IPS-NIHi11 (cell line): ENCODE measurements around the gene TNFRSF14.
"Not testable (repeated sequence)": the region's sequence is repeated elsewhere in the genome, so short reads cannot be mapped to it uniquely, and the experiment has no call there.

Experiments used
- DNase-seq: peaks from one replicate; pipeline ENCODE4 v3.0.0; 2012; ENCODE audit warnings: mixed read lengths, low spot score

Gene TNFRSF14

DNA sequence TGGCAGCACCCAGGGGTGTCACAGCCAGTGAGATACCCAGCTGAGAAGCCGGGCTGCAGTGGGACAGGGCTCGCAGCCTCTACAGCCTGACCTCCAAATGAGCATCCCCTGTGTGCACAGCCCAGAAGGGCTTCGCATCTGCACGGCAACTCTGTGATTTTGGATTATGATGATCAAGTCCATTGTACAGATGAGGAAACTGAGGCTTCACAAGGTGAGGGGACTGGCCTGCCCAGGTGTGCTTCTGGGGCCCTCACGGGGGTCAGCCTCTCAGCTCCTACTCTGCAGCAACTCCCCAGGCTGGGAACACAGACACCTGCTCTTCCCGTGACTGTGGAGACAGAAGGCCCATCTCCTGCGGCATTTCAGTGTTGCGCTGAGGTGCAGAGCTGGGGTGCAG lies 17.3 kb upstream of the TNFRSF14 start:
- no peak for DNase-seq

DNA sequence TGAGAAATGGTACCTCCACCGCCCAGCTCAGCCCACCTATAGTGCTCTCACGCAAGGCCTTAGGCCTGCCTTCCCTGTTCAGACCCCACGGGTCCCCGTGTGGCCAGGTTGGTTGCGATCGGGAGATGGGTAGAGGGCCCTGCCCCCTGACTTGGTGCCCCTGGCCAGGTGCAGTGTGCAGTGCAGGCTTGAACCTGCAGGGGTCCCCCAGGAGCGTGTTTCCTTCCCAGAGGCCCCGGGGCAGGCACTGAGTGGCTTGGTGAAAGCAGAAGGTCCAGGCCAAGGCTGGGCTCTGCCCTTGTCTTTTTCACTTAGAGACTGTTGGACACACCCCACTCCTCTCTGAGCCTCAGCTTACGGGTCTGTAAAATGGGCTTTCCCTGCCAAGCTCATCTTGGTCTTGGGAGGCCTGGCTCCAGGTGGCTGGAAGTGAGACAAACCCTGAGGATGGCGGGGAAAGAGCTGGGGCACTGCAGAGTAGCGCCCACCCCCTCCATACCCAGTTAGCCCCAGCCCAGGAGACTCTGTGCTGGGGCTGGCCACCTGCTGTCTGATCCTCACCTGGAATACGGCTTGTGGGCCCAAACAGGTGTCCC lies 16.8 kb upstream of the TNFRSF14 start:
- no peak for DNase-seq

DNA sequence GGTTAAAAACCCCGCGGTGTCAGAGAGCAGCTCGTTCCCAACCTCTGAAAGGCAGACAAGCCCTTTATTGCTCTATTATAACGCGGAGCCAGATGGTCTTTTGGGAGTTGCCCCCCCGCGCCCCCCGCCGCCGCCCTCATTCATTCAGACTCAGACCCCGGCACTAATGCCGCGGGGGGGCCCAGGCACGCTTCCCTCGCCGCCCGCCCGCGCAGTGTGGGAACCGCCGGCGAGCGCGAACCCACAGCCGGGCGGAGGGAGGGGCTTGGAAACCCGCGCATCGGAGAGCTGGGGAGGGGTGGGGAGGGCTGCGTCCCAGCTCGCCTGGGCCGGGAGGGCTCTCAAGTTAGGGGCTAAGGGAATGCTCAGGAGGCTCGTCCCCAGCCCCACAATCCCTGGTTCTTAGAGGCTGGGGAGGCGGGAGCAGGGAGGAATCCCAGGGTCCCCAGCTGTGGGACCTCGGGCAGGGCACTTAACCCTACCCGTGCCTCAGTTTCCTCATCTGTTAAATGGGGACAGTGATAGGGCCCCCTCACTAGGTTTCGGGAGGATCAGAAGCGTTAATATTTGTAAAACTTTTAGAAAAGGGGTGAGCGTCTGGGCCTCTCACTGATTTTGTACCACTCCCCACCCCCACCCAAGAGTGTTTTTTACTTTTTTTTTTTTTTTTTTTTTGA lies 15.2 kb upstream of the TNFRSF14 start:
- DNase-seq, result no peak

DNA sequence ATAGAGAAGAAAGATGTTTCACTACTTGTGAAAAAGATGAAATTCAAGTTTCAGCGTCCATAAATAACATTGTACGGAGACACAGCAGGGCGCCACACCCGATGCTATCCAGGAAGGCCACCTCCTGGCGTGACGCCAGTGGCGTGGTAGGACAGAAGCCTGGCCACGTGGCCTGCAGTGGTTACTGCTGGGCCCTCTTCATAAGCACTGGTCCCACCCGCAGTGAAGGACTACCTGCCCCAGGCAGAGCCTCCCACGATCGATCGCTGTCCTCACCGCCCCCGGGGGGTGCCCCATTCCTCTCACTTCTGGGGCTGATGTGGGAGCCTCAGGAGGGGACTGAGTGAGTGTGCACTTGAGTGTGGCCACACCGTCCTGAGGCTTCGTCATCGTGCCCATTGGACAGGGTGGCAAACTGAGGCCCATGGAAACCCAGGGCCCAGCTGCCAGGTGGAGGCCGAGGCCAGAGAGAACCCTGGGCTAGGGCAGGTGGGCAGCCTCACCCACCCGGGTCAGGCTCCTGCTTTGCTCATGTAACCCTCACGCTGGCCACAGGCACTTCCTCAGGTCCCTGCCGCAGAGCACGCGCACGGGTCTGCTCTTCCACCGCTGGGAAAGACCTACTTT lies 14.4 kb upstream of the TNFRSF14 start:
- DNase-seq, result no peak

DNA sequence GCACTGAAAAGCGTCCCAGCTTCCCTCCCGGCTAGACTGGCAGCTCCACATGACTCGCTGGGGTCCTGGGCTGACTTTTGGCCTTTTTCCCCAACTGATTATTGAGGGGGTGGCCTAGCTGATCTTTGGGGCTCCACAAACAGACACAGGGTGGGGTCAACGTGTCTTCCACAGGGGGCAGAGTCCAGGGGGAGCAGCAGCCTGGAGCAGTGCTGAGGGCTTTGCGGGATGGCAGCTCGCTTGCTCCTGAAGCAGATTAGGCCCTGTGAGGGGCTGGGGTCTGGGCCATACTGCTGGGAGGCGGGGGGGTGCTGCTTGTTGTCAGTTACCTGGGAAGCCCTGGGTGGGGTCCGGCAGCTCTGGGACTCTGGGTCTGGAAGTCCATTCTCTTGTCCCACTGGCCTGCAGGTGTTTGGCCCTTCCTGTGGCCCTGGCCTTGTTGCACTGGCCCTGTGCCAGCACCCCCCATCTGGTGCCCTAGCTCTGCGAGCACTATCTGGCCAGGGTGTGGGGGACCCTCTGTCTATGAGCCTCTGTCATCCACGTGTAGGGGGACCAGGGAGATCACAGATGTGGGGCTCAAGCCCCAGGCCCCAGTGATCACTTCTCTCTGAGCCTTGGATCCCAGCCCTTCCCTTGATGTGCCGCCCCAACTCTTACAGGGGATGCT lies 13.8 kb upstream of the TNFRSF14 start:
- DNase-seq, result no peak

DNA sequence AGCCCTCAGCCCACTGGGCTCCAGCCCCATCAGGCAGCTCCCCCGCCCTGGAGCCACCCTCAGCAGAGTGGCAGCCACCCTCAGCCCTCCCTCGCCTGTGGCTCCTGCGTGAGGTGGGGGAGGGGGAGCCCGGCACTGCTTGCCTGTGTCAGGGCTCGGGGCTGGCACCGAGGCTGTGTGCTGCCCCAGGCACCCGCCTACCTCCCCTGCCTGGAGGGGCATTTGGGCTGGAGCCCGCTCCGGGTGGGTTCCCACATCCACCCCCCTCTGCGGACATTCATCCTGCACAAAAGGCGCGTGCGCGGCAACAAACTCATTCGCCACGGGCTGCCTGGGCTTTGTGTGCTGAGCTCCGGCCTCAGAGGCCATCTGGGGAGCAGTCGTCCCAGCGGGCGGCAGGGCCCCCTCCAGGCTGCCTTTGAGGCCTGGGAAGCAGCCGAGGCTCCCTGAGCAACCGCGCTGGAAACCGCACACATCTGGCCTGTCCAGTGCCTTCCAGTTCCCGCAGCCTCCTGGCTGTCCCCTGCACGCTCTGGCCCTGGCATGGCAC lies 12.6 kb upstream of the TNFRSF14 start:
- DNase-seq, result no peak

DNA sequence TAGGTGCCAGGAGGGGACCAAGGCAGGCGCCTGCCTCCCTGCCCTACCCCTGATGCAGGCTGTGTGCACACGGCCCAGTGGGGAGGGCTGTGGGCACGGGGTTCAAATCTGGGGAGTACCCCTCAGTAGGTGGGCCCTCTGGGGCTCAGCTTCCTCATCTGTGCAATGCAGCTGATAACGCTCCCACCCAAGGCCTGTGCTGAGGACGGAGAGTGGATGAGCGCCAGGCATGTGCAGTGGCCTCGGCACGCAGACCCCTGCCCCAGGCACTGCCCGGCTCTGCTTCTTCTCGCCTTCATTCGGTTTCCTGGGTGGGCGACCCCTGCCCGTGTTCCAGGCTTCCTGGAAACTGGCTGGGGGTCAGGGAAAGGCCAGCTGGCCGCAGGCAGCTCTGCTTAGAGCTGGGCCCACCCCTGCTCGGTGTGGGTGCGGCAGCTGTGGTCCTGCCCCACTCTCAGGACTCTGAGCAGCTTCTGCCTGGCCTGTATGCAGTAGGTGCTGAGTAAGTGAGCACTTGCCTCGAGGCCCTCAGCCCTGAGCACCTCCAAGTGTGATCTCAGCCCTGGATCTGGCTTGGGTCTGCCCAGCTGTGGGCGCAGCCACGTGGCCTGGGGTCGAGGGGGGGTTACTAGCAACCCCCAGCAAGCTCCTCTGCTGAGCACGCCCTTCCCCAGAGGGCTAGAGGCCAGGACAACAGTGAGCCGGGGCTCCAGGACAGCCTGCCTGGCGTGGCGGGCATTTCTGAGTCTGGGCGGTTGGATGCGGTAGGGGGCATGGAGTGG lies 11.9 kb upstream of the TNFRSF14 start:
- no peak for DNase-seq

DNA sequence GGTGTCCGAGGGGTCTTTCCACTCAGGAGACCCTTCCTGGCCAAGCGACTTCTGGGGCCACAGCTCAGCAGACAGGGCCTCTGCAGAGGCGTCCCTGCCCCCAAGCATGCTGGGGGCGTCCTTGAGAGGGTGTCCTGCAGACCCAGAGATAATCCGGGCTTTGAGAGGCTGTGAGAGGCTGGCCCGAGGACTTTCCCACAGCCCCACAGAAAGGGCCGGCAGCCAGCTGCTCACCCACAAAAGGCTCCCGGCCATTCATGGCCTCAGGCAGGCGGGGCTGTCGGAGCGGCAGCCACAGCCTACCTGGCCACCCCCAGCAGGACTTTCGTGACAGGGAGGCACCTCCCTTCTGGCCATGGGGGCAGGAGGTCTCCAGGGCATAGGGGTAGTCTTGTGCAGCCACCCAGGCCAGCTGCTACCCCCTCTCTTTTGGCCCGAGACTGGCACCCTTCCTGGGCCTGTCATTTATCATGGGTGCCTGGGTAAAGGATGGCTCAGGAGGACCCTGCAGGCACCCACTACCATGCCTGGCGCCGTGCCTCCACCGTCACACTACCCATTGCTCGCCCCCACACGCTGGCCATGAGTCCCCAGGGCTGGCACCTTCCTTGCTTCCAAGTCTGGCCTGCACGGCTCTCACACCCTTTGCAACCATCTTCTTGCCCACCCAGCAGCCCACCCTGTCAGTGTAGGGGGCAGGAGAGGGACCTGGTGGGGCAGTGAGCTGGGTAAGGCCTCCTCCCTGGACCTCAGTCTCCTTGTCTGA lies 11.1 kb upstream of the TNFRSF14 start:
- DNase-seq, result no peak

DNA sequence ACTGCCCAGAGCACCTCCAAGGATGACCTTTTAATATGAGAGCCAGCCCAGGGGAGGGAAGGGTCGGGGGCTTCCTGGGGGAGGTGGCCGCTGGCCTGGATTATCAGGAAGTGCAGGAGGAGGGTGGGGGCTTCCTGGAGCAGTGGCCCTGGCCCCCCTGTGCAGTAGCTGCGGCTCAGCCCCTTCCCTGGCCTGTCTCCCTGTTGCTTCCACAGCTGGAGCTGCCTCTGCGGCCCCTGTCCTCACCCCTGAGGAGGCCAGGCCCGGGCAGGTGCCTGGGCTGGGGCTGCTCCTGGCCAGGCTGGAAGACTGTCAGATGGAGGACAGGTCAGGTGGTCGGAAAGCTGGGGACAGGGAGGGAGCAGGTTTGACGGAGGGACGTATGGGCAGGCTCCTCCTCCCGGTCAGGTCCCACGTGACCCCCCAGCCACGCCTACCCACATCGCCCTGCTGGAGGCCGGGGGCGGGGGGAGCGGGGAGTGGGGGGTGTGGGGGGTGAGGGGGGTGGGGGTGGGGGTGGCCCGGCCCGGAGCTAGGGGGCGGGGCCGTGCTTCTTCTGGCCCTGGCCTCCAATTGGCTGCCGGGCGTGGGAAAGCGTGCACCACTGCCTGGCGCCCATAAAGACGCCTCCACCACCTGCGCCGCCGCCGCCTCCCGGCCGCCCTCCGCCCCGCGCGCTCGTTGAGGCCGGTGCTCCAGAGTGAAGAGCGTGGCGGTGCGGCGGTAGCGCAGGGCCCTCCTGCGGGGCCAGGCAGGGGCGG lies 10.2 kb upstream of the TNFRSF14 start:
- peak; percentile 92 for DNase-seq

DNA sequence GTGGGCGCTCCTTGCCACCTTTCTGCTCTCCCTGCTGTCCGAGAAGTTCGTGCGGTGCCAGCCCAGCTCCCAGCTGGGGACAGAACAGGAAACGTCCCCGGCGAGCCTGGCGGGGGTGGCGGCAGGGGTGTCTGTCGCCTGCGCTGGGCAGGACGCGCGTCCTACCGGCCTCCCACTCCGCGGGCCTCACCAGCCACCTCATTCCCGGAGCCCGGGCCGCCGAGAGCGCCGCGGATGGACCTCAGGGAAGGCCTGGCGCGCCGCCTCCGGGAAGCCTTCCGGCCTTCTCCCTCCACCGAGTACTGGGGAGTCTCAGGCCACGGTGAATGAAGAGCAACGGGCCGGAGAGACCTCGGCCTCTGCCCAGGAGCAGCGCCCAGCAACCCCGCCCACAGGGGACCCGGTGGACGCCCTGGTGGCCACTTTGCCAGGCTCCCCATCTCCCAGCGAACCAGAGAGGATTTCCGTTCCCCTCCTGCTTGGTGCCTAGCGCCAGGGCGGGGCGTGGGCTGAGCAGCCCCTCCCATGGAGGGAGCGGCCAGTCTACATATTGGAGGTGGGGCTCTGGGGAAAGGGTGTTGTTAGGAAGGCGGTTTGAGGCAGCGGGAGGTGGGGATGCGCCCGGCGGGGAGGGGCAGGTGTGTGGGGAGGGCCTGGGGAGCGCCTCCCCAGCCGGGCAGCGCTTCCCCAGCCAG lies 9.5 kb upstream of the TNFRSF14 start:
- peak; percentile 87 for DNase-seq

DNA sequence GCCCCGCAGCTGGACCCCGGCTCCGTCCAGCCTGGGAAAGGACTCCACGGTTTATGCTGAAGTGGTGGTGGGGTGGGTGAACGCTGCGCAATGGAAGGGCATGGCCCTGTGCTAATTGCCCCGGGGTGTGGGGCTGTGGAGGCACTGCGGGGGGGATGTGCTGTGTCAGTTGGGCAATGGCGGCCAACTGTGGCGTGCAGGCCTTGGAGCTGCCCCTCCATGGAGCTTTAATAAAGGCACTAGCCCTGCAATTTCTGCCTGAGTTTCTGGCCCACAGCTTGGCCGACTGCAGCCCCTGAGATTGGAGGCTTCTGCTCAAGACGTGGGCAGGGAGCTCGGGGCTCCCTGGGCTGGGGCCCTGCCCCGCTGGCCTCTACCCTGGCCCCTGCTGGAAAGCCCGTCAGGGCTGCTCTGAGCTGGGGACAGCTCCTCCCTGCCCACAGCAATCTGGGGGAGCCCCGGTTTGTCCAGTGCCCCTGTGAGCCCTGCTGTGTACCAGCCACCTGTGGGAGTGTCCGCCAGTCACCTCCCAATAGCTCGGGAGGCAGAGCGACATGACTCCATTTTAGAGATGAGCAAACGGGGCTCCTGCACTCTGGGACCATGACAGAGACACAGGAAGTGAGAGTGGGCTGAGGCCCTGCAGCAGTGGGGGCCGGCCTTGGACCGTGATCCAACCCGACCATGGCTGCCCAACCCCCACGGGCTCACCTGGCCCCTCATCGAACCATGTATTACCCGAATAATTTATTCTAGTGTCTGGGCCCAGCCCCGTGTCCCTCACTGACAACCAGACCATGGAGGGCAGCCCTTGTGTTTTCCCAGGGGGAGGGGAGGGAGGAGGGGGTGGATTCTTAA lies 8.7 kb upstream of the TNFRSF14 start:
- no peak for DNase-seq

DNA sequence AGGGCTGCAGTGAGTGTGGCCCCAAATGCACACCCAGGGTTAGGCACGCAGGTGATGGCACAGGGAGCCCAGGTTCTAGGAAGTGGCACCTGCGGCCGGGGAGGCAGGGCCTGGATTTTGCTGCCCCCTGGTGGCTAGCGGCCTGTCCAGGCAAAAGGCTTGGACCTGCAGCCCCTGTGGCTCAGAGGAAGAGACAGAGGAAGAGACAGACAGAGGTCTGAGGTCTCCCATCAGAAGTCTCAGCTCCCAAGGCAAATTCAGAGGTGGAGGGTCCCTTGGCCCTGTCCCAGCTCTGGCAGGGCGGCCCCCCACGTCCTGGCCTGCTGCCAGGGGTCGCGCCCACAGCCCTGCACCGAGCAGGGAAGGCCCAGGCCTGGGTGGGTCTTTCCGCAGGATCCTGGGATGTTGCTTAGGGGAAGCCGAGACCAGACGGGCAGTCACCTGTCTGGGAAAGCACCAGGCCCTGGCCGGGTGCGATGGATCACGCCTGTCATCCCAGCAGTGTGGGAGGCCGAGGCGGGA lies 8.0 kb upstream of the TNFRSF14 start:
- peak; percentile 85 for DNase-seq

DNA sequence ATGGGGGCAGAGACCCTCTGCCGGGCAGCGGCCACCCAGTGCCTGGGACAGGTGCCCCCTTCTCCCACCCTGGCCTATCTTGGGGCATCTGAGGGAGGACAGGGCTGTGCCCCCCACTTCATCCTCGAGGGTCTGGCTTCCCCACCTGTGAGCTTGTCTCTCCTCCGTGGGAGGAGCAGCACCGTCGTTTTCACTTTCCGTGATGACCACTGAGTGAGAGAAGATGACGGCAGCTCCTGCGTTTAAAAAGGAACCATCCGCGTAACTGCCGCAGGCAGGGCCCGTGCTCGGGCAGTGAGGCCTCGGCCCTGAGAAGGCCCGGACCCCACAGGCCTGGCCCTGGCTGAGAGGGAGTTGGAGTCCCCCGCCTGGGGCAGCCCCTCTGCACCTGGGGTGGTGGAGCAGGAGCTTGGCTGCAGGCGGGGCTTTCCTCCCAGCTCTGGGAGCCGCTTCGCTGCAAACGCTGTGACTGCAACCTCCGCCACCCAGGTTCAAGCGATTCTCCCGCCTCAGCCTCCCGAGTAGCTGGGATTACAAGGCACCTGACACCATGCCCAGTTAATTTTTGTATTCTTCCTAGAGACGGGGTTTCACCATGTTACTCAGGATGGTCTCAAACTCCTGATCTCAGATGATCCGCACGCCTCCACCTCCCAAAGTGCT lies 6.7 kb upstream of the TNFRSF14 start:
- DNase-seq, result not testable (repeated sequence)

DNA sequence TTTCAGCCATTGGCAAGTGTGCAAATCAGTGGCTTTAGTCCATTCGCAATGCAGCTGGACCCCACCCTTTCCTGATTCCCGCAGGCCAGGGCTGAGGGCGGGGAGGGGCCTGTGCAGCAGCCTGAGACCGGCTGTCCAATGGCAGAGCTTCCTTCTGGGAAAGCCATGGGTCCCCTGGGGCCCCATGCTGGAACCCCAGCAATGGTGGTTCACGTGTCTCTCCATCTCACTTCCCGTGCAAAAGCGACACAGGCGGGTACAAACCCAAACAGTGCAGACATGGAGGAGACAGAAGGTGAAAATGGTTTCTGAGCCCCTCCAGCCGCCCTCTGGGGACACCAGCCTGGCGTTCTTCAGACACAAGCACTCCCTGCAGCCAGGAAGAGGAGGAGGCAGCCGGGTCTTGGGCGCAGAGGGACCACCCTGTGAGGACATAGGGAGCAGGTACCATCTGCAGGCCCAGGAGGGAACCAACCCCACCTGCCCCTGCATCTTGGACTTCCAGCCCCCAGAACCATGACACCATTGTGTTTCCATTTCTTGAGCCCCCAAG lies 5.8 kb upstream of the TNFRSF14 start:
- not testable (repeated sequence) for DNase-seq

DNA sequence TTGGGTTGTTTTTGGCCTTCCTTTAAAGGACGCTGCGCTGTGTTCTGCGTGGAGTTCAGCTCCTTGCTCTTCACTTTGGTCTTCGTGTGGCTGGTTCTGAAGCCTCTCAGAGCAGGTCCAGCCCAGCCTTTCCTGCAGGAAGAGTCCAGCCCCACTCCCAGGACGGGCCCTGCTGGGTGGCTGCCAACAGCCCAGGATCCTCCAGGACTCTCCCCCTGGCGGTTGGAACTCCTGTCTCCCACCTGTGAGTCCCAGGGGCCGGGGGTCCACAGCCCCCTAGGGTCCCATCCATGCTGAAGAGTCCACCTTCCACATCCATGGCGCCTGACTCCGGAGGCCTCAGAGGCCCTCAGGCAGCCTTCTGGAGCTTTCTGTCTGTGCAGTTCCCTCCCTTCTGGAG lies 4.6 kb upstream of the TNFRSF14 start:
- not testable (repeated sequence) for DNase-seq

DNA sequence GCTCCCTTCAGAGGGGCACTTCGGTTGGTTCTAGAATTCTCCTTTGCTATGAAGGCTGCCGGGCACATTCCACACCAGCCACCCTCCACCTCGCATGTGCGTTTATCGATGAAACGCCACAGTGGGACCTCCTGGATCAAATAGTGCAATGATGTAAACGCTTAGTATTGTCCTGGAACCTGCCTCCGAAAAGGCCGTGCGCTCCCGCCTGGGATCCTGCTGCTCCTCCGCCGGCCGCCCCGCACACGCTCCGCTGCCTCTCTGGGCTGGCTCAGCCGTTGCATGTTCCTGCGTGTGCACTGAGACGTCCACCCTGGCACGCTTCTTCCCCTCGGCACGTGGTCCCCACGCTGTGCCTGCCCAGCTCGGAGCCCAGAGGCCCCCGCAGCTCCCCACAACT lies 4.0 kb upstream of the TNFRSF14 start:
- no peak for DNase-seq

DNA sequence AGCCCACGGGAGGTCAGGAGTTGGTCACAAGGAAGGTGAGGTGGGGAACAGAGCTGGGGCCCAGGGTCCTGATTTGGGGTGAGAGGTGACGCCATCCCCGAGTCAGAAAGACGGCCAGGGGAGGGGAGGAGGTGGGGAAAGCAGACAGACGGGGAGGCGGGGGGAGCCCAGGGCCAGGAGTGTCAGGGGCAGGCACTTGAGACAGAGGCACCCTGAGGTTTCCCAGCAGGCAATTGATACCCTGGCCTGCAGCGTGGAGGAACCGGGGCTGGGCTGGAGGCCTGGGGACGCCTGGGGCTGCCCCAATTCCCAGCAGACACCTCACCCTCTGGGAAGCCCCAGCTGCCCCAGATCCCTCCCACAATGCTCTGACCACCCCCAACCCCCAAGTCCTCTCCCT lies 3.1 kb upstream of the TNFRSF14 start:
- not testable (repeated sequence) for DNase-seq
